COR-L47 (cell line): ENCODE measurements around the gene ELFN1.

Source experiments
- DNase-seq: peaks from one replicate; lab custom pipeline; 2025; lab: John Stamatoyannopoulos, UW

Gene ELFN1

DNA sequence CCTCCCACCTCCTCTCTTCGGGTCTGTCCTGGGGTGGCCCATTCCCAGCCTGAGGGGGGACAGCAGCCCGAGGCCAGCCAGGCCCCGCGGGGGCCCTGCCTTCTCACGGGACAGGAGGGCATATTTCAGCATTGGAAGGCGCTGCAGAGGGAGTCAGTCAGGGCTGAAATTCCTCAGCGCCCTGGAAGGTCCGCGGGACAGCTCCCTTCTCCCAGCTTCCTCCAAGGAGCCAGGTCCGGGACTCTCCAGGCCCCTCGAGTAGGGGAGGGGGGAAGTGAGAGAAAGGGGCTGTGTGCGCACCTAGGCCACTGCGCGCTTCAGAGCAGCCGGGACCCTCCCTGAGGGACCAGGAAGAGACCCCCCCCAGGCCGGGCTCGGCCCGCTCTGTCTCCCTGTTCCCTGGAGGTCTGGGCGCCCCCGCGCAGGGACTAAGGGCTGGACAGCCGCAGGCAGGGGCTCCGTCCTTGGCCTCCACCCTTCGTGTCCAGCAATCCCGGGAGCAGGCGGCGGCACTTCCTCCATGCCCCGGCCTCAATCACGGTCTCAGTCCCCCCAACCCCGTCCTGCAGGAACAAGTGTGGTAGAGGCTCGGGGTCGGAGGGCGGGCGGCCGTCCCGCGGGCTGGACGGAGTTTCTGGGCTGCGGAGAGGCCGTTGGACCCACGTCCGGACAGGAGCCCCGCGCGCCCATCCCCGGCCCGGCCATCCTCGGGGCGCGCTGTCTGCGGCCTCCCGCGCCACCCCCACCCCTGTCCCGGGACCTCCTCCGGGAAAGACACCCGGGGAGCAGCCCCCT is 6.0 kb upstream of the ELFN1 start:
- no peak for DNase-seq

DNA sequence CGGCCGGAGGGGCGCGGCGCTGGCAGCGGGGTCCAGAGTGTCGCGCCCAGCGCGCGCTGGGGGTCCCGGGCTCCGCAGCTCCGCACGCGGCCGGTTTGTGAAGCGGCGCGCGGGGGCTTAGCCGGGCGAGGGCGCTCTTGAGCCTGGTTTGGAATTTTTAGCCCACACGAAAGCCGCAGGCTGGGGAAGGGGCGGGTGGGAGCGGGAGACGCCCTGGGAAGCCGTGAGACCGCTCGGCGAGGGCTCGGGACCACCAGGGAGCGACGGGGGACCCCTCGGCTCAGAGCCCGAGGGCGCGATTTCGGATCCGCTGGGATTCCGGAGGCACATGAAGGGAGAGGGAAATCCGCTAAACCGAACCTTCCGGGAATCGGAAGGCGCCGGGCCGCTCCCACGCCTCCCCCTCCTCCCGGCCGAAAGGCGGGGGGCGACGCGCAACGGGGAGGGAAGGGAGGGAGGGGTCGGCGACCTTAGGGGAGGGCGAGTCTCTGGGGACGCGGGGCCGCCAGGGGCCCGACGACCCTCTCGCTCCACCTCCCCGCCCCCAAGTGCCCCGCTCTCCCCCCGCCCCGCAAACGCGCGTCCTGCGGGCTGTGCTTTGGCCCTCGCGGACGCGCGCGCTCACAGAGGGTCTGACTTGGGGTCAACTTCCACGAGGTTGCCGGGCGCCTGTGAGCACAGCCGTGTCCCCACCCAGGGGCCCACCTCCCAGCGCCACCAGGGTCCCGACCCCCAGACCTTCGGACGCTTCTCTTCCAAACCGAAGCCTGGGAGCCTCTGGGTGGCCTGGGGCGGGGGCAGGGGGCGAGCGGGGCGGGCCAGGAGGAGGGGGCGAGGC is 5.1 kb upstream of the ELFN1 start:
- peak; percentile 34 for DNase-seq

DNA sequence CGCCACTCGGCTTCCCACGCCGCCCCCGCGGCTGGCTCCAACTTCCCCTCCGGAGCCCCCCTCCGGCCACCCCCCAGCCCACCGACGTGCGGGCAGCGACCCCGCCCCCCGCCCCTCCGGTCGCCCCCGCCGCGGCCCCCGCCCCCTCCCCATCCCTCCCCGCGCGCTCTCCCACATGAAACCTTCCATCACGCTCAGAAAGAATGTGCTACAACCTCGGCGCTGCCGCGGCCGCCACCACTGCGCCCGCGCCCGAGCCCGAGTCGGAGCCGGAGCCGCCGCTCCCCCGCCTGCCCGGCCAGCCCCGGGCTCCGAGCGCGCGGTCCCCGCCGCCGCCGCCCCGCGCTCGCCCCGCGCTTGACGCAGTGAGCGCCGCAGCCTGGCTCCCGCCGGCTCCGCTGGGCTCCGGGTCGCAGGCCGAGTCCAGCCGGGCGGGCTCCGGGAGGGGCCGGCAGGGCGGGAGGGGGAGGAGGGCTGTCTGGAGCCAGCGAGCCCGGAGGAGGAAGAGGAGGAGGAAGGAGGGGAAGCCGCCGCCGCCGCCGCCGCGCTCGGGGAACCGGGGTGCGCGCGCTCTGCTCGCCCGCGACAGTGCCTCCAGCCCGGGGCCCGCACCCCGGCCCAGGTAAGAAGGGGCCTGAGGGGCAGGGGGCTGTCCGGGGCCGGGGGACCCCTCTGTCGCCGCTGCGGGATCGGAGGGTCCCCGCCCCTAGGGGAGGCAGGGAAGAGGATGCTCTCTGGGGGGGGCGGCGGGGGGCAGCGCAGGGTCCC is 4.3 kb upstream of the ELFN1 start:
- no peak for DNase-seq

DNA sequence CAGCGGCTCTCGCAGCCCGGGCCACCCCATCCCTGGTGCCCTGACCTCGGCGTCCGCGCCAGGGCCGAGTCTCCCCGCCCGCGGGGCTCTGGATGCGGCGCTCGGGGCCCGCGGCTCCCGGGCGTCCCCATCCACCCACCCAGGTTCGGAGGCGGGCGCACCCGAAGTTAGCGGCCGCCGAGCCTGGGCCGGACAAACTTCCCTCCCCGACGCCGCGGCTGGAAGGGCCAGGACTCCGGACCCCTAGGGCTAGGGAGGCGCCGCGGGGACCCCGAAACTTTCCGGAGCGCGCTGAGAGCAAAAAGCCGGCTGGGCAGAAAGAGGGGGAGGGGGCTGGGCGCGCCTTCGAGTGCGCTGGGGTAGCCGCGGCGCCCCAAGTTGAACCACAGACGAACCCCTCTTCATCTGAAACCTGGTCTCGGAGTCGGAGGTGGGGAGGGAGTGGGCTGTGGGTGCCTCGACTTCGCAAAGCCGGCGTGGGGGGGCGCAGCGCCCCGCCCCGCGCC is 3.7 kb upstream of the ELFN1 start:
- DNase-seq = no peak

GRCh38 chr7:1666823-1667565 is 3.1 kb upstream of the ELFN1 start:
- no peak for DNase-seq

GRCh38 chr7:1667566-1668395 is 2.3 kb upstream of the ELFN1 start:
- no peak for DNase-seq

DNA sequence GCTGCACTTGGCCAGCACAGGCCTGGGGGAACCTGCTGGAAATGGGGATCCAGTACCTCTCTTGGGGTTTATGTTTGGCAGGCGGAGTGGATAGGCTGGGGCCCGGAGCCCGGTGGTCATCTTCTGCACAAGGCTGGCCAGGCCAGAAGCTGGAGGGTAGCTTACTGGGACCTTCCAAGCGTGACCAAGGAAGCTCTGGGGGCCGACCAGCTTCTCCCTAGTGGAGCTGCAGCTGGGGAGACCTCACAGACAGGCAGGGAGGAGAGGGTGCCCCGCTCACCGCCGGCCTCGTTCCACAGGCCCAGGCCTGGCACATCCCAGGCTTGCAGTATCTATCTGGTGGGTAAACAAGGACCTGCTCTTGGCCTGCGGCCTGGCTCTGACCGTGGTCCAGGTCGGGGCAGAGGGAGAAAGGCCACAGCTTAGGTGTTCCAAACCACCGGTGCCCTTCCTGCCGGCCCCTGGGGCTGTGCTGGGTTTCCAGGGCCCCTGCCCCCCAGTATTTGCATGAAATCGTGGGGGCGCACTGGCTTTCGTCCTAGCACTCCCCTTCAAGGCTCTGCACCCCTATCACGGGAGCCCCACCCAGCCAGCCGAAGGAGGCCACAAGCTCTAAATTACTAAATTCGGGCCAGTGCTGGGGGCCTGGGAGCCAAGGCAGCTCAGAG is 1.5 kb upstream of the ELFN1 start:
- DNase-seq = no peak

DNA sequence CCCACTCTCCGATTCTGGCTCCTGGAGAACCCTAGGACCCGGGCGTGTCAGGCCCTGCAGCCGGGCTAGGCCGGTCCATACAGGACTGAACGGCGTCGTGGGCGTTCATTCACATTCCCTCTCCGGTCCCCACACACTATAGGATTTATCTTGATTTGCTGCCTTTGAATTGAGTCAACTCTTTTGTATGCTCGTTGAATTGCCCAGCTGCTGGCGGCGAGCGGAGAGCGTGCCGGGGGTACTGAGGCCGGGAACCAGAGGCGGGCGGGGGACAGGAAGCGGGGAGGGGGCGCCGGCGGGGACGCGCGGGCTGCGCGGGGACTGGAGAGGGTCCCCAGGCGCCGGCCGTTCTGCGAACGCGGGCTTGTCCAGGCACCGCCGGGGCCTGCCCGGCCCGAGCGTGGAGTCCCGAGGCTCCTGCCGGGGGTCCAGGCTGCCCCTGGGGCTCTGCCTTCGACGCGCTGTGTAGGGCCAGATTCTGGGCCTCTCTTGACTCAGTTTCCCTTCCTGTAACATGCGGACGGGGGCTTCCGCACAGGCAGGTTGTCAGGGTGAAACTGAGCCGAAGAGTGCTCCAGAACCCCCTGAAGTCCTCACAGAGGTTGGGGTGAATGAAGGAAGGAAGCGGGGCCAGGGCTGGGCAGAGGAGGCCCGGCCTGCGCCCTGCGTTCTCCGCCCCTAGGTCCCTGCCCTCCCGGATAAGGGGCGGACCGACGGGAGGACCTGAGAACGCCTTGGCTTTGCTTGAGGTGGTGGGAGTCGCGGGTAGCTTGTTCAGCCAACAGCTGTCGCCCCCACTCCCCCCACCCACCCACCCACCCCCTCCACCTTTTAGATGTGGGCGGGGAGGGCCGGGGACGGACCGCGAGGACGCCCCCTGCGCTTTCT is 769 bp upstream of the ELFN1 start:
- no peak for DNase-seq

- DNase-seq = no peak
Observed at GRCh38 chr7:1670894-1671593, 967 bp downstream of the ELFN1 start.

GRCh38 chr7:1671594-1672451 is 1.7 kb downstream of the ELFN1 start:
- DNase-seq = no peak

GRCh38 chr7:1672851-1673486 is 2.9 kb downstream of the ELFN1 start:
- DNase-seq = no peak

GRCh38 chr7:1673581-1674118 is 3.6 kb downstream of the ELFN1 start:
- no peak for DNase-seq

- no peak for DNase-seq
Observed at GRCh38 chr7:1674161-1675035, 4.3 kb downstream of the ELFN1 start.

GRCh38 chr7:1675036-1675671 is 5.1 kb downstream of the ELFN1 start:
- no peak for DNase-seq
